BJ (cell line): ENCODE measurements around the gene SDK1. TPM values are rescaled to one million over a fixed set of nuclear protein-coding genes. Genes with fewer than 3 reads are reported as not detected.

Experiments
- CTCF ChIA-PET: fragments of 350-600 bp; formaldehyde crosslinking; extraction: SDS; loops from one replicate; lab custom pipeline; 2021; ENCODE audit warnings: antibody characterized with exemption, inconsistent platforms; lab: Yijun Ruan, JAX
- POLR2A ChIA-PET: fragments of 300-600 bp; sonication (Branson Sonifier 250); formaldehyde crosslinking; extraction: SDS; loops from one replicate; lab custom pipeline; 2021; ENCODE audit warnings: antibody characterized with exemption; lab: Charles Lee
- DNase-seq: peaks from one replicate; pipeline ENCODE4 v3.0.0-alpha.2; 2011; ENCODE audit warnings: low read depth
- H3K27me3 ChIP-seq: 2 replicates; pipeline ENCODE4 v1.6.0; 2011; ENCODE audit warnings: low read length; ENCODE audit not compliant: control insufficient read depth, insufficient read depth
- H3K36me3 ChIP-seq: 2 replicates; pipeline ENCODE4 v1.5.1; 2011; ENCODE audit warnings: low read length; ENCODE audit not compliant: control insufficient read depth, insufficient read depth
- H3K4me3 ChIP-seq: 2 replicates; pipeline ENCODE4 v1.5.1; 2011; ENCODE audit warnings: low read depth, mild to moderate bottlenecking, control low read depth, low read length
- CTCF ChIP-seq: IDR thresholded peaks from 2 replicates; pipeline ENCODE4 v1.5.1; 2011; ENCODE audit warnings: low read depth, mild to moderate bottlenecking, control low read depth, inconsistent platforms, low read length, moderate library complexity; ENCODE audit not compliant: insufficient read depth
- polyA plus RNA-seq: library from polyadenylated mRNA; depleted of rRNA; stranded (reverse); fragments of >200 nt; gene quantifications from 2 replicates; pipeline ENCODE4 v1.2.3, GENCODE V29; 2011

SDK1 gene
- polyA plus RNA-seq, 1 experiment, result 0.01 TPM

- no peak overlapping the region for H3K4me3 ChIP-seq
- H3K36me3 ChIP-seq, result no peaks in the 10 kb centered on the region
- DNase-seq, result no peak
- POLR2A ChIA-PET, result no interaction called here
- CTCF ChIA-PET, result interaction anchor here (0.6 kb wide), 1 partner anchor 9 kb away, joined by 3 read pairs; no protein-coding TSS in a partner anchor
- no peak for TF ChIP-seq CTCF
- no peaks in the 10 kb centered on the region for H3K27me3 ChIP-seq
Measured at GRCh38 chr7:3272691-3273141, 28.3 kb upstream of the SDK1 start.

- DNase-seq, result no peak
- no peak for TF ChIP-seq CTCF
- ChIA-PET CTCF (no interaction called here), POLR2A (no interaction called here)
- H3K36me3 ChIP-seq, result no peaks in the 10 kb centered on the region
- no peak overlapping the region for H3K4me3 ChIP-seq
- H3K27me3 ChIP-seq, result no peaks in the 10 kb centered on the region
Measured at GRCh38 chr7:3274131-3274530, 26.9 kb upstream of the SDK1 start.

GRCh38 chr7:3277604-3278572 lies 23.2 kb upstream of the SDK1 start:
- no peak for TF ChIP-seq CTCF
- H3K36me3 ChIP-seq, result no peaks in the 10 kb centered on the region
- H3K27me3 ChIP-seq, result no peaks in the 10 kb centered on the region
- H3K4me3 ChIP-seq, result no peak overlapping the region
- POLR2A ChIA-PET, result no interaction called here
- no peak for DNase-seq
- CTCF ChIA-PET, result no interaction called here

- no peaks in the 10 kb centered on the region for H3K36me3 ChIP-seq
- ChIA-PET POLR2A (no interaction called here), CTCF (no interaction called here)
- TF ChIP-seq CTCF, result no peak
- DNase-seq, result no peak
- H3K27me3 ChIP-seq, result no peaks in the 10 kb centered on the region
- H3K4me3 ChIP-seq, result no peak overlapping the region
Measured at GRCh38 chr7:3279147-3279818, 21.8 kb upstream of the SDK1 start.

- H3K27me3 ChIP-seq, result no peaks in the 10 kb centered on the region
- H3K36me3 ChIP-seq, result no peaks in the 10 kb centered on the region
- CTCF ChIA-PET, result no interaction called here
- H3K4me3 ChIP-seq, result no peak overlapping the region
- TF ChIP-seq CTCF, result no peak
- POLR2A ChIA-PET, result no interaction called here
- no peak for DNase-seq
Measured at GRCh38 chr7:3280445-3280844, 20.6 kb upstream of the SDK1 start.
